Liver (tissue), 9 donors: ENCODE results near the gene HEYL. TPM values are rescaled to one million over a fixed set of nuclear protein-coding genes. Genes with fewer than 3 reads are reported as not detected.

Source experiments
- DNase-seq: peaks from one replicate; pipeline ENCODE4 v3.0.0-alpha.2; 2017; ENCODE audit warnings: low spot score
- H3K27ac ChIP-seq, 2 donors: one replicate each; pipeline ENCODE4 v1.7.0; 2013; ENCODE audit warnings: inconsistent platforms in 2 of 2, low read length in 2 of 2, control low read depth in 1 of 2, low read depth in 1 of 2, mild to moderate bottlenecking in 1 of 2
- H3K27me3 ChIP-seq, 4 donors: one replicate each; pipeline versions ENCODE4 v1.6.1 to v1.7.0; 2013; ENCODE audit warnings: low read length in 3 of 4, inconsistent platforms in 1 of 4, mild to moderate bottlenecking in 1 of 4, moderate library complexity in 1 of 4; ENCODE audit not compliant: control insufficient read depth in 4 of 4, insufficient read depth in 4 of 4
- H3K36me3 ChIP-seq, 4 donors: one replicate each; pipeline versions ENCODE4 v1.6.1 to v1.7.0; 2013; ENCODE audit warnings: low read length in 3 of 4, mild to moderate bottlenecking in 3 of 4, low read depth in 1 of 4, moderate library complexity in 1 of 4; ENCODE audit not compliant: control insufficient read depth in 4 of 4, insufficient read depth in 3 of 4
- H3K4me1 ChIP-seq, 4 donors: one replicate each; pipeline versions ENCODE4 v1.6.1 to v1.7.0; 2013; ENCODE audit warnings: low read length in 3 of 4, mild to moderate bottlenecking in 3 of 4, moderate library complexity in 1 of 4; ENCODE audit not compliant: control insufficient read depth in 4 of 4, insufficient read depth in 4 of 4
- H3K4me3 ChIP-seq, 3 donors: one replicate each; pipeline versions ENCODE4 v1.6.1 to v1.7.0; 2013; ENCODE audit warnings: low read length in 3 of 3, control low read depth in 1 of 3, low read depth in 1 of 3, mild to moderate bottlenecking in 1 of 3
- H3K9ac ChIP-seq, 2 donors: one replicate each; pipeline ENCODE4 v1.7.0; 2013; ENCODE audit warnings: low read length in 2 of 2, mild to moderate bottlenecking in 2 of 2, moderate library complexity in 2 of 2, control low read depth in 1 of 2, low read depth in 1 of 2
- H3K9me3 ChIP-seq, 4 donors: one replicate each; pipeline versions ENCODE4 v1.6.1 to v1.7.0; 2013; ENCODE audit warnings: low read length in 3 of 4; ENCODE audit not compliant: control insufficient read depth in 4 of 4
- EGR1 ChIP-seq, 2 donors: IDR thresholded peaks; 2 replicates each; pipeline ENCODE4 v1.6.1; 2016 to 2018; ENCODE audit warnings: antibody characterized with exemption in 2 of 2, low read depth in 2 of 2
- FOXA1 ChIP-seq: IDR thresholded peaks from 2 replicates; pipeline ENCODE4 v1.6.1; 2016; ENCODE audit warnings: antibody characterized with exemption
- FOXA2 ChIP-seq: IDR thresholded peaks from 2 replicates; pipeline ENCODE4 v1.6.1; 2016; ENCODE audit warnings: antibody characterized with exemption
- GABPA ChIP-seq, 2 donors: IDR thresholded peaks in 1 of 2; conservative IDR thresholded peaks in 1 of 2; 2 replicates each; pipeline ENCODE4 v1.6.1; 2016; ENCODE audit warnings: antibody characterized with exemption in 2 of 2, mild to moderate bottlenecking in 1 of 2, moderate library complexity in 1 of 2
- HNF4A ChIP-seq, 2 donors: conservative IDR thresholded peaks; 2 replicates each; pipeline ENCODE4 v1.6.1; 2016; ENCODE audit warnings: antibody characterized with exemption in 2 of 2, mild to moderate bottlenecking in 2 of 2
- HNF4G ChIP-seq: IDR thresholded peaks from 2 replicates; pipeline ENCODE4 v1.6.1; 2016; ENCODE audit warnings: antibody characterized with exemption
- JUND ChIP-seq, 2 donors: IDR thresholded peaks; 2 replicates each; pipeline ENCODE4 v1.6.1; 2016; ENCODE audit warnings: antibody characterized with exemption in 2 of 2
- NR2F2 ChIP-seq: IDR thresholded peaks from 2 replicates; pipeline ENCODE4 v1.6.1; 2016; ENCODE audit warnings: antibody characterized with exemption
- RAD21 ChIP-seq, 2 donors: IDR thresholded peaks; 2 replicates each; pipeline ENCODE4 v1.6.1; 2016; ENCODE audit warnings: antibody characterized with exemption in 2 of 2, mild to moderate bottlenecking in 2 of 2
- RXRA ChIP-seq, 2 donors: IDR thresholded peaks; 2 replicates each; pipeline ENCODE4 v1.6.1; 2017 to 2018; ENCODE audit warnings: antibody characterized with exemption in 2 of 2, mild to moderate bottlenecking in 1 of 2
- SP1 ChIP-seq: IDR thresholded peaks from 2 replicates; pipeline ENCODE4 v1.6.1; 2018; ENCODE audit warnings: antibody characterized with exemption, mild to moderate bottlenecking
- TAF1 ChIP-seq: conservative IDR thresholded peaks from 2 replicates; pipeline ENCODE4 v1.6.1; 2016; ENCODE audit warnings: antibody characterized with exemption, mild to moderate bottlenecking
- YY1 ChIP-seq: IDR thresholded peaks from 2 replicates; pipeline ENCODE4 v1.6.1; 2016; ENCODE audit warnings: antibody characterized with exemption, mild to moderate bottlenecking
- WGBS: extraction: QIAGEN DNeasy Blood & Tissue Kit; methylation state at CpG from one replicate; pipeline ENCODE4 v1.1.7; 2013; 5-methylcytosine and 5-hydroxymethylcytosine counted together
- polyA plus RNA-seq, 2 donors: library from polyadenylated mRNA; stranded (reverse) in 1 of 2; unstranded in 1 of 2; fragments of 200-250 nt in 1 of 2; fragments of >200 nt in 1 of 2; fragmentation: Nextera tagmentation in 1 of 2; extraction: Ambion mirVana in 1 of 2; gene quantifications; one replicate each; pipeline versions ENCODE4 v1.2.1 to v1.2.3, GENCODE V29; 2013 to 2015
- total RNA-seq, 2 donors: library from RNA; depleted of rRNA; stranded (reverse); fragments of >200 nt; gene quantifications; one replicate each; pipeline ENCODE4 v1.2.3, GENCODE V29; 2014
- TF ChIP-seq, protein P1 (sequence below): IDR thresholded peaks from 2 replicates; pipeline ENCODE4 v1.6.1; 2016; ENCODE audit warnings: antibody characterized with exemption
- TF ChIP-seq, protein P2 (sequence below): IDR thresholded peaks from 2 replicates; pipeline ENCODE4 v1.6.1; 2016; ENCODE audit warnings: antibody characterized with exemption, mild to moderate bottlenecking
- TF ChIP-seq, protein P3 (sequence below): IDR thresholded peaks from 2 replicates; pipeline ENCODE4 v1.6.1; 2016; ENCODE audit warnings: antibody characterized with exemption
- TF ChIP-seq, protein P4 (sequence below): IDR thresholded peaks from 2 replicates; pipeline ENCODE4 v1.6.1; 2016; ENCODE audit warnings: antibody characterized with exemption
- TF ChIP-seq, protein P5 (sequence below): fragments of 150-350 bp; IDR thresholded peaks from 2 replicates; pipeline ENCODE4 v1.5.1; 2017; ENCODE audit warnings: improper control_type of control experiment, low read depth, low read length; ENCODE audit not compliant: missing input control
- donor health status: healthy.
- donor health status: healthy.
- donor health status: healthy.
- donor health status: healthy.
- donor health status: healthy.

The HEYL gene
- total and polyA plus RNA-seq, 4 donors: 0.61 to 1.7 (median 1.2) TPM

DNA sequence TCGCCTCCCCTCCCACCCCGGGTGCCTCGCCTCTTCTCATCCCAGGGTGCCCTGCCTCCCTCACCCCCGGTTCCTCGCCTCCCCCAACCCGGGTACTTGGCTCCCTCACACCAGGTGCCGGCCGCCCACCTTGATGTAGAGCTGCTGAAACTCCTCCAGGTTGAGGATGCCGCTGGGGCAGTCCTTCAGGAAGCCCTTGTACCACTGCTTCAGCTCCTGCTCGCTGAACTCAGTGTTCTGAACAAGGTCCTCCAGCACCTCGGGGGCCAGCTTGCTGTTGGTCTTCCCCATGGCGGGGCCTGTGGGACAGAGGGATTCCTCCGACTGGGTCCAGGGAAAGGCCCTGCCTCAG, 44.8 kb upstream of the HEYL start:
- H3K27me3 ChIP-seq: peaks cover 0 to 7% (median 5%) of the 10 kb centered on the region in 4 donors
- WGBS: 49% methylated on average over 13 of the region's 13 CpGs
- H3K36me3 ChIP-seq: no peaks in the 10 kb centered on the region
- no peaks in the 10 kb centered on the region for H3K9me3 ChIP-seq
- no peak overlapping the region for H3K9ac ChIP-seq
- H3K4me3 ChIP-seq: no peak overlapping the region
- no peaks in the 10 kb centered on the region for H3K4me1 ChIP-seq
- H3K27ac ChIP-seq: no peak overlapping the region
- no peak for DNase-seq
- TF ChIP-seq, protein P1, sequence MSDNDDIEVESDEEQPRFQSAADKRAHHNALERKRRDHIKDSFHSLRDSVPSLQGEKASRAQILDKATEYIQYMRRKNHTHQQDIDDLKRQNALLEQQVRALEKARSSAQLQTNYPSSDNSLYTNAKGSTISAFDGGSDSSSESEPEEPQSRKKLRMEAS: no peak
- TF ChIP-seq, protein P2, sequence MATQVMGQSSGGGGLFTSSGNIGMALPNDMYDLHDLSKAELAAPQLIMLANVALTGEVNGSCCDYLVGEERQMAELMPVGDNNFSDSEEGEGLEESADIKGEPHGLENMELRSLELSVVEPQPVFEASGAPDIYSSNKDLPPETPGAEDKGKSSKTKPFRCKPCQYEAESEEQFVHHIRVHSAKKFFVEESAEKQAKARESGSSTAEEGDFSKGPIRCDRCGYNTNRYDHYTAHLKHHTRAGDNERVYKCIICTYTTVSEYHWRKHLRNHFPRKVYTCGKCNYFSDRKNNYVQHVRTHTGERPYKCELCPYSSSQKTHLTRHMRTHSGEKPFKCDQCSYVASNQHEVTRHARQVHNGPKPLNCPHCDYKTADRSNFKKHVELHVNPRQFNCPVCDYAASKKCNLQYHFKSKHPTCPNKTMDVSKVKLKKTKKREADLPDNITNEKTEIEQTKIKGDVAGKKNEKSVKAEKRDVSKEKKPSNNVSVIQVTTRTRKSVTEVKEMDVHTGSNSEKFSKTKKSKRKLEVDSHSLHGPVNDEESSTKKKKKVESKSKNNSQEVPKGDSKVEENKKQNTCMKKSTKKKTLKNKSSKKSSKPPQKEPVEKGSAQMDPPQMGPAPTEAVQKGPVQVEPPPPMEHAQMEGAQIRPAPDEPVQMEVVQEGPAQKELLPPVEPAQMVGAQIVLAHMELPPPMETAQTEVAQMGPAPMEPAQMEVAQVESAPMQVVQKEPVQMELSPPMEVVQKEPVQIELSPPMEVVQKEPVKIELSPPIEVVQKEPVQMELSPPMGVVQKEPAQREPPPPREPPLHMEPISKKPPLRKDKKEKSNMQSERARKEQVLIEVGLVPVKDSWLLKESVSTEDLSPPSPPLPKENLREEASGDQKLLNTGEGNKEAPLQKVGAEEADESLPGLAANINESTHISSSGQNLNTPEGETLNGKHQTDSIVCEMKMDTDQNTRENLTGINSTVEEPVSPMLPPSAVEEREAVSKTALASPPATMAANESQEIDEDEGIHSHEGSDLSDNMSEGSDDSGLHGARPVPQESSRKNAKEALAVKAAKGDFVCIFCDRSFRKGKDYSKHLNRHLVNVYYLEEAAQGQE: no peak
- no peak for TF ChIP-seq HNF4A (conservative IDR thresholded peaks at IDR 0.05)
- TF ChIP-seq RXRA (IDR thresholded peaks at IDR 0.05): no peak
- TF ChIP-seq, protein P3, sequence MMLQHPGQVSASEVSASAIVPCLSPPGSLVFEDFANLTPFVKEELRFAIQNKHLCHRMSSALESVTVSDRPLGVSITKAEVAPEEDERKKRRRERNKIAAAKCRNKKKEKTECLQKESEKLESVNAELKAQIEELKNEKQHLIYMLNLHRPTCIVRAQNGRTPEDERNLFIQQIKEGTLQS: no peak
- no peak for TF ChIP-seq EGR1 (IDR thresholded peaks at IDR 0.05; ENCODE audit: low read depth in 2 of 2)
- TF ChIP-seq FOXA2: no peak
- TF ChIP-seq, protein P4, sequence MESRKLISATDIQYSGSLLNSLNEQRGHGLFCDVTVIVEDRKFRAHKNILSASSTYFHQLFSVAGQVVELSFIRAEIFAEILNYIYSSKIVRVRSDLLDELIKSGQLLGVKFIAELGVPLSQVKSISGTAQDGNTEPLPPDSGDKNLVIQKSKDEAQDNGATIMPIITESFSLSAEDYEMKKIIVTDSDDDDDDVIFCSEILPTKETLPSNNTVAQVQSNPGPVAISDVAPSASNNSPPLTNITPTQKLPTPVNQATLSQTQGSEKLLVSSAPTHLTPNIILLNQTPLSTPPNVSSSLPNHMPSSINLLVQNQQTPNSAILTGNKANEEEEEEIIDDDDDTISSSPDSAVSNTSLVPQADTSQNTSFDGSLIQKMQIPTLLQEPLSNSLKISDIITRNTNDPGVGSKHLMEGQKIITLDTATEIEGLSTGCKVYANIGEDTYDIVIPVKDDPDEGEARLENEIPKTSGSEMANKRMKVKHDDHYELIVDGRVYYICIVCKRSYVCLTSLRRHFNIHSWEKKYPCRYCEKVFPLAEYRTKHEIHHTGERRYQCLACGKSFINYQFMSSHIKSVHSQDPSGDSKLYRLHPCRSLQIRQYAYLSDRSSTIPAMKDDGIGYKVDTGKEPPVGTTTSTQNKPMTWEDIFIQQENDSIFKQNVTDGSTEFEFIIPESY: no peak
- TF ChIP-seq TAF1: no peak
- no peak for TF ChIP-seq NR2F2
- TF ChIP-seq, protein P5, sequence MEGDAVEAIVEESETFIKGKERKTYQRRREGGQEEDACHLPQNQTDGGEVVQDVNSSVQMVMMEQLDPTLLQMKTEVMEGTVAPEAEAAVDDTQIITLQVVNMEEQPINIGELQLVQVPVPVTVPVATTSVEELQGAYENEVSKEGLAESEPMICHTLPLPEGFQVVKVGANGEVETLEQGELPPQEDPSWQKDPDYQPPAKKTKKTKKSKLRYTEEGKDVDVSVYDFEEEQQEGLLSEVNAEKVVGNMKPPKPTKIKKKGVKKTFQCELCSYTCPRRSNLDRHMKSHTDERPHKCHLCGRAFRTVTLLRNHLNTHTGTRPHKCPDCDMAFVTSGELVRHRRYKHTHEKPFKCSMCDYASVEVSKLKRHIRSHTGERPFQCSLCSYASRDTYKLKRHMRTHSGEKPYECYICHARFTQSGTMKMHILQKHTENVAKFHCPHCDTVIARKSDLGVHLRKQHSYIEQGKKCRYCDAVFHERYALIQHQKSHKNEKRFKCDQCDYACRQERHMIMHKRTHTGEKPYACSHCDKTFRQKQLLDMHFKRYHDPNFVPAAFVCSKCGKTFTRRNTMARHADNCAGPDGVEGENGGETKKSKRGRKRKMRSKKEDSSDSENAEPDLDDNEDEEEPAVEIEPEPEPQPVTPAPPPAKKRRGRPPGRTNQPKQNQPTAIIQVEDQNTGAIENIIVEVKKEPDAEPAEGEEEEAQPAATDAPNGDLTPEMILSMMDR: no peak
- TF ChIP-seq YY1: no peak
- no peak for TF ChIP-seq SP1
- no peak for TF ChIP-seq FOXA1
- TF ChIP-seq RAD21 (IDR thresholded peaks at IDR 0.05): no peak
- no peak for TF ChIP-seq HNF4G

DNA sequence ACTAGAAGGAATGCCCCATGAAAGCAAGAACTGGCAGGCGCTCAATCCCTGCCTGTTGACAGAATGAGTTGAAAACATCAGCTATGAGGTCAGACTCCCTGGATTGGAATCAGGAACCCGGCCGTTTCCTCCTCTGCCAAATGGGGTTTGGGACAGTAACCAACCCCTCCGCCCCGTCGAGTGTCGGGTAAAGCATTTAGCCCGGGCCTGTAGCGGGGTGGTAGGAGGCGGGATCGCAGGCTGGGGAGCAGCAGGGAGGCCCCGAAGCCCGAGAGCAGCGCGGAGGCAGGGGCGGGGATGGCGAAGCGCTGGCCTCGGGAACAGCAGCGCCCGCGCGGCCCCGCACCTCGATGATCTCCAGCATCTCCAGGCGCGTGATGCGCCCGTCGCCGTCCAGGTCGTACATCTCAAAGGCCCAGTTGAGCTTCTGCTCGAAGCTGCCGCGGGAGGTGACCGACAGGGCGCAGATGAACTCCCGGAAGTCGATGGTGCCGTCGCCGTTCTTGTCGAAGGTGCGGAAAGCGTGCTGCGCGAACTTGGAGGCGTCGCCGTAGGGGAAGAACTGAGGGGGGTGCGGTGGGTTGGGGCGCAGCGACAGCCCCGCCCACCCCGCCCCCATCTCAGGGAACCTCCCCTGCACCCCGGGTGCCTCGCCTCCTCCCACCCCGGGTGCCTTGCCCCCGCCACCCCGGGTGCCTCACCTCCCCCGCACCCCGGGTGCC, 44.3 kb upstream of the HEYL start:
- Histone ChIP-seq H3K9ac (no peak overlapping the region), H3K9me3 (no peaks in the 10 kb centered on the region), H3K4me3 (no peak overlapping the region), H3K36me3 (no peaks in the 10 kb centered on the region), H3K27me3 (peaks cover 0 to 7% (median 6%) of the 10 kb centered on the region in 4 donors), H3K27ac (no peak overlapping the region), H3K4me1 (no peaks in the 10 kb centered on the region)
- 15% methylated on average over 62 of the region's 62 CpGs for WGBS
- no peak for TF ChIP-seq JUND (IDR thresholded peaks at IDR 0.05)
- no peak for TF ChIP-seq FOXA2
- TF ChIP-seq, protein P5: no peak
- TF ChIP-seq, protein P4: no peak
- no peak for TF ChIP-seq HNF4A (conservative IDR thresholded peaks at IDR 0.05)
- TF ChIP-seq NR2F2: no peak
- TF ChIP-seq GABPA (IDR thresholded peaks at IDR 0.05 in 1 of 2, conservative IDR thresholded peaks at IDR 0.05 in 1 of 2): no peak
- no peak for TF ChIP-seq HNF4G
- TF ChIP-seq, protein P1: no peak
- no peak for DNase-seq
